CMK (cell line): ENCODE data around the gene CABCOCO1.

Experiments used
- DNase-seq: peaks from one replicate; pipeline ENCODE4 v3.0.0-alpha.2; 2010; ENCODE audit warnings: low read depth

Gene CABCOCO1, protein sequence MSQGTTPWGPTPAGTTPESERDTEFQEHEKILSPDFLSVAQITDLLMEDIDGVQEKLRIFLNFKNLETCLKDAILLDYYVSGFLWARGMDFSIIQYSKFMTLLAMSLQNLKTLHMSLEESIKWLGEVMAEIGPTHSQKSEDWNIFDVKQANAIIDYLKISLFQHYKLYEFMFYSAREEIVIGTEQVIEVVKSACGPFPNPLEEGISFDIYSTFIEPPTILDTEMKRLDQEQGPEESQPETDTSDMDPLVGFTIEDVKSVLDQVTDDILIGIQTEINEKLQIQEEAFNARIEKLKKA

DNA sequence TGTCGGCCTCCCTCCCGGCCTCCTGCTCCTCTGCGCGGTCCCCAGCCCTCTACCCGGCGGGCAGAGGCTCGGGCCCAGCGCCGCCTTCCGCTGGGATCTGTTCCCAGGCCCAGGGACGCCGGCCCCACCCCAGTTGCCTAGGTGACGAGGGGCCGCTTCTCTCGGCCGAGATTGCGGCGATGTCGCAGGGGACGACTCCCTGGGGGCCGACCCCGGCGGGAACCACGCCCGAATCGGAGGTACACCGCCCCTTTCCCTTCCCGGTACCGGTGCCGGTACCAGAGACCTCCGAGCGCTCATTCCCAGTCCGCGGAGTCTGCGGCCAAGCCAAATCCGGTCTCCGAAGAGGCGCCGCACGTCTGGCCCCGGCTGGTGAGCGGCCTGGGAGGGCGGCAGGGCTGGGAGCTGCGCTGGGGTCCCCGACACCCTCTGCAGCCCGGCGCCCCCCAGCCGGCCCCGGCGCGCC is at the start of gene CABCOCO1:
CABCOCO1 (plus strand) TSS at position 136 of the 466 bp plus-strand sequence; CDS start at position 180, 44 bp downstream.
- DNase-seq, result no peak

- DNase-seq, result no peak
These were observed 49.1 kb upstream of the CABCOCO1 start for GRCh38 chr10:61613665-61614064.

DNA sequence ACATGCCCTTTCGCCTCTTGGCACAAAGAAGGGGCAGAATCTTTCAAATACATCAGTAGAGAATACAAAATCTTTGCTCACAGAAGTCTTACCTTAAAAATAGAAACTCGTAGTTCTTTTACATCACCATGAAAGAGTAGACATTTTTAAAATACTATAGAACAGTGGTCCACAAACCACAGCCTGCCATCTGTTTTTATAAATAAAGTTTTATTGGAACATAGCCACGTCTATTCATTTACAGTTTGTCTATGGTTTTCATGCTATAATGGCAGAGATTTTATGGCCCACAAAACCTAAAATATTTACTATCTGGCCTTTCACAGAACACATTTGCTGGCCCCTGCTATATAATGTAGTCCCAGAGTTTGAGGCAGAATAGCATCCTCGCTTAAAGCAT is 46.1 kb upstream of the CABCOCO1 start:
- DNase-seq, result no peak

DNA sequence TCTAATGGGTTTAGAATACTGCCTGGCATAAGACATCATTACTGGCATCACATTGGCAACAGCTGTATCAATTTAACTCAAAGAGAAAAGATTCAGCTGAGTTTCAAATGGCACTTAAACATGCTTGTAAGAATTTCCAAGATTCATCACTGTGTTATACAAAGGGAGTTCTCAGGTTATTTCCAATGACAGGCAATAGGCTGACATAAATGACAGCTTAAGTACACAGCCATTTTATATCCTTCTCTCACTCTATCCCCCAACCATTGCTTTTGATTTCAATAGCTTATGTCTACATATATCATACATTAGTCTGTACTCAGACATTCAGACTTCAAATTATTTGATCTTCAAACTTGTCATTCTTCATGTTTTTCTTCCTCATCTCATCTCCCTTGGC is 45.5 kb upstream of the CABCOCO1 start:
- no peak for DNase-seq

GRCh38 chr10:61617586-61617985 is 45.1 kb upstream of the CABCOCO1 start:
- no peak for DNase-seq

DNA sequence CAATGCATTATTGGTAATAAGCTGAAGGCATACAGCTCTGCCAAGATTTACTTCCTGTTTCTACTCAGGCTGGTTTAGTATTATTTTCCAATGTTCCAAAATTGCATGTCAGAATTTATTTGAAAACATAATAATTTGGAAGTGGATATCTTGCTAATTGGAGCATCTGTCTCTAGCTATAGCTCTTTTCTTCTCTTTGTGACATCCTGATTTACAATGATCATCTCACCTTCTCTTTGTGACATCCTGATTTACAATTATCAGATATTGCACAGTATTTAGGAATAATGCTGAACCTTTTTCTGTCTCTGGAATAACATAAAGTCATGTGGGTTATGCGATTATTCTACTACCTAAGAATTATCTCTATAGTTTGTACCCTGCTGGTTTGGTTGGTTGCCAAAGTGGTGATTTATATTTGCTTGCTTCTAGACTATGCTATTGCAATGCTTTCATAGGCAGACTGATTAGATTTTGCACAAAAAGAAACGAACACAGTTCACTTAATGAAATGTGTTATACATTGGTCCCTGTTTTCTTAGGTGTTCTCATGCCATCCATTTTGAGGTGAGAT is 44.3 kb upstream of the CABCOCO1 start:
- DNase-seq, result no peak

DNA sequence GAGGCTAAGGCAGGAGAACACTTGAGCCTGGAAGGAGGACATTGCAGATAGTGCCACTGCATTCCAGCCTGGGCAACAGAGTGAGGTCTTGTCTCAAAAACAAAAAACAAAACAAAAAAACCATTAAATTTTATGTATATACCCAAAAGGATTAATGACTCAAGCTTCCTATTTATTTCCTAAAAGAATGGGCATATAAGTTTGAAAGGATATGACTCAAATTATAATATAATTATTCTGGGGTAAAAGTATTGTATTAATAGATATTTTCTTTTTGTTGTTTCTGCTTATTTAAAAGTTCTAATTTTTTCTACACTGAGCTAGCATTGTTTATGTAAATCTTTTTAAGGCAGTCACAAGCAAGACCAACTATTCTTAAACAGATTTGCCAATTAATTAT is 42.2 kb upstream of the CABCOCO1 start:
- DNase-seq, result no peak

- DNase-seq, result no peak
These were observed 41.1 kb upstream of the CABCOCO1 start for GRCh38 chr10:61621605-61622051.

GRCh38 chr10:61623161-61623560 is 39.6 kb upstream of the CABCOCO1 start:
- no peak for DNase-seq

DNA sequence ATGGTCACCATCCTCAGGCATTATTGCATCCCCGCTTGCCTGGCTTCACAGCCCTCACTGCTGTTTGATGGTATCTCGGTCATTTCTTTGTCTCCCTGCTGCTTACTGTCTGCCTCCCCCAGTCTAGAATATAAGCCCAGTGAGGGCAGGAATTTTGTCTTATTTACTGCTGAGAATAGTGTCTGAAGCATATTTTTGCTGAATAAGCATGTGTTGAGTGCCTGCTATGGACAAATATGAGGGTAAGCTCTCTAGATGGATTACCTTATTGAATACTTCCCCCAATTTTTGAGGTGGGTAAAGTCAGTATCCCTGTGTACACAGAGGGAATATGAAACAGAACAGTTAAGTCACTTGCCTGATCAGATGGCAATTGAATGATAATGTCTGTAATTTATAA is 36.5 kb upstream of the CABCOCO1 start:
- no peak for DNase-seq

DNA sequence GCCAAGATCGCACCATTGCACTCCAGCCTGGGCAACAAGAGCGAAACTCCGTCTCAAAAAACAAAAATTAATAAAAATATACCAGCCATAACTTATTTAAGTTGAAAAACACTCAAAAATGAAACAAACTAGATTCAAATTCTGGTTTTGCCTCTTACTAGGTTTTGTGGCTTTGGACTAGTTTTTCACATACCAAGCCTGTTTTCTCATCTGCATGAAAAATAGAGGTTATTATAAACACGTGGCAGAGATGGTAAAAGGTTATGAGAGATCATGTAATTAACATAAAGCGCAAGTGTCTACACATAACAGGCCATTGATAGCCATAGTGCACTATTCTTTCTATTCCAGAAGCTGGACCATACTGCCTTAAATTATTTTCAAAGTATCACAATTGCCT is 35.5 kb upstream of the CABCOCO1 start:
- DNase-seq, result no peak

DNA sequence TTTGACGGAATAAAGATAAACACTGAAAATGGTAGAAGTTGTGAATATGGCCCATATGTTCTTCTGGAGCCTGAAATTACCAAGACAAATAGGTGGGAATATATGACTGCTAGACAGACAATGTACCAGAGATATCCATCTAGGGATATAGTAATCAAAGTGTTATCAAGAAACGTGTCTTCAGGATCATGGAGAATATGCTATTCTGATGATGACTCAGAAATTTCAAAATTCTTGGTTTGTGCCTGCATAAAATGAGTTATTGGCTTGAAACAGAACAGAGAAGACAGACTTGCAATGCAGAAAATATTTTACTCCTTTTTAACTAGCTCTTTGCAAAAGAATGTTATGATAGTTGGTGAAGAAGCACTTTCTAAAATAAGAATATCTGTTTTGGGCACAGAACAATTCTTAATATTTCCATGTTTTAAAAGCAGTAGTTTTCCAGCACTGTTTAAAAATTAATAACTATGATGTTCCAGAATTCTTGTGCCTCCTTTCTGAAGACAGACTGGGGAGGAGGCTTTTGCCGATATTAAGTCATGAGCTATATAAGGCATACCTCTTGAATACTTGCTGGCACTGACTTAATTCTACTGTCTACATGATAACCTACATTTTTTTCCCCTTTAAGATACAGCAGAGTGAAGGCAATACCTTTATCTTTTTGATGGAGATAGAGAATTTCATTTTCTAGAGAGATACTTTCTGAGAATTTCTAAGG is 34.4 kb upstream of the CABCOCO1 start:
- DNase-seq, result no peak

GRCh38 chr10:61628875-61629513 is 33.7 kb upstream of the CABCOCO1 start:
- DNase-seq, result no peak

- no peak for DNase-seq
These were observed 33.2 kb upstream of the CABCOCO1 start for GRCh38 chr10:61629576-61629975.

DNA sequence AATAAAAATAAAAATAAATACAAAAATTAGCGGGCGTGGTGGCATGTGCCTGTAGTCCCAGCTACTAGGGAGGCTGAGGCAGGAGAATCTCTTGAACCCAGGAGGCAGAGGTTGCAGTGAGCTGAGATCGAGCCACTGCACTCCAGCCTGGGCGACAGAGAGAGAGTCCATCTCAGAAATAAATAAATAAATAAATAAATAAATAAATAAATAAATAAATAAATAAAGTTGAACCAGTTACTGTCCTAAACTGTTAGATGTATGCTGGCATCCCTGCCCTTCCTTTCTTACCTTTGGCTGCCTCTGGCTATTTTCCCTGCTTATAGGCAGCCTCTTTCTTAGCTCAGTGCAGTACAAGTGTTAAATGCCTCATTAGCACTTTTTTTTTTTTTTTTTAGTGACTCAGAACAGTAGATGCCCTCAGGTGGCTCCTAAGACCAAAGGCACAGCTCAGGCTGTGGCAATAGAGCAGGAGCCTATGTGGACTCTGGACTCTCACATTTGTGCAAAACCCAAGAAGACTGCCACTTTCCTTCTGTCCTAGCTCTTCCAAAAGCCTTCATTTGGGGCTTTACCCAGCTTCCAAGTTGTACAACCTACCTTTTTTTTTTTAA is 30.6 kb upstream of the CABCOCO1 start:
- no peak for DNase-seq

GRCh38 chr10:61633665-61634064 is 29.1 kb upstream of the CABCOCO1 start:
- DNase-seq, result no peak

DNA sequence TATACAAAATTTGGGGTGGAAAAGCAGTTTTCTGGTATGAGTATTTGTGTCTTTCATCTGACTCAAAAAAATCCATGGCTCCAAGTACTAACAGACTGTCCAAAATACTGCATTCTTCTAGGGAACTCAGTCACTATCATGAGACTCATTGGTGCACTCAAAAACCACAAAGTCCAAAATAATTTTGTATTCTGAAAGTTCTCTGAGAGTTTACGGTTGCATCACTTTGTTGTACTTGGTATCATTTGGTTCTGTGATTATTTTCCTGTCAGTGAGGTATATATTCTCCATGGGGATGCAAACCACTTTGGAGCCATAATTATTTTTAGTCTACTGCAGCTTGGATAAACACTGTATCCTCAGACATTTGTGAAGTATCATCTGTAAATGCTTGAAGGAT is 28.0 kb upstream of the CABCOCO1 start:
- DNase-seq, result no peak

- DNase-seq, result no peak
These were observed 27.3 kb upstream of the CABCOCO1 start for GRCh38 chr10:61635471-61635870.

DNA sequence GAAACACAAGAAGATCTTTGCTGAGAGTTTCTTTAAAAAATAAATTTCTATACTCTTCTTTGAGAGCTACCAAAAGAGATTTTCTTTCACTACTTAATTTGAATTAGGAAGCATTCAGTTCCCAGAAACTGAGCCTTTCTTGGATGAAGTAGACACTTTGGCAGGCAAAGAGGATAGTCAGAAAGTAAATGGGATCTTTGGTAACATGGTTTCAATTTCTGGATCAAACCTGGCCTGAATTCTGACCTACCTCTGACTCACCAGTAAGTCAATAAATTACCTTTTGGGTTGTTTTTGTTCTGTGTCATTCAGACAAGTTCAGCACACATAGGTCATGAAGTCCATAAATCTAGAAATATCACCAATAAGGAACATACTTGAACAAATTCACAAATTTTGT is 26.8 kb upstream of the CABCOCO1 start:
- no peak for DNase-seq

- no peak for DNase-seq
These were observed 22.8 kb upstream of the CABCOCO1 start for GRCh38 chr10:61639952-61640351.

DNA sequence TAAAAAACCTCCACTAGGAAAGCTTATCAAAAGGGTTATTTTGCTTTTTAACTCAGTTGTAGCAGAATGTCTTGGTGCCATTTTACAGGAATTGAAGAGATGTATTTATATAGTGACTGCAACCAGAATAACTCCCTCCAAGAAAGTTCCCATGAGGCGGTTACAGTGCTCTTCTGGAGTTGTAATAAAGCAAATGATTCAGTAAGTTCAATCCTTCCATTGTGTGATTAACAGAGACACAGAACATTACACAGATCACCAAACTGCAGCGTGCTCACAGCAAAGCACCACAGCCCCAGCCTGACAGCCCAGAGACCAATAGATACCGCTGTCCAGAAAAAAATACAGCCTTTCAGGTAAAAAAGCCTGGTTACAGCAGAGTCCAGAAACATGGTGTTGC is 21.9 kb upstream of the CABCOCO1 start:
- DNase-seq, result no peak

DNA sequence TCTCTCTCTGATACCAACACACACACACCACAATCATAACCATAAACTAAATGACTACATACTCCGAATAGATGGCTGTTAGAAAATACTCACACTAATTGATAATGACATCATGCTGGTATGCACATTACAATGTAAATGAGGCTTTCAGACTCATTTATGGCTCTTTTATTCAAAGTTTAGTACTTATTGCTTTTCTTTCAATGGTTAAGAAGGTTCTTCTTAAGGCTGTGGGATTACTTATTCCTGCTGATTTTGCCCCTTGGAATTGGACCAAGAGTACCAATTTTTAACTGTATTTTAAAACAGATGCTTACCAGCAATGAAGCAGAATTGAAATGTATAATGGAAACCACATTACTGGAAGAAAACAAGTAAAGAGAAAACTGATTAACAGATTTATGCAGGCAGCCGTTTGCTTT is 20.6 kb upstream of the CABCOCO1 start:
- no peak for DNase-seq
